Anterior cingulate cortex (tissue), 58 donors: Measurements from ENCODE around the gene HOXD12.

Experiments used
- DNase-seq, 58 donors: peaks; one replicate each; lab custom pipeline; 2025; lab: John Stamatoyannopoulos, UW

The HOXD12 gene

GRCh38 chr2:176128982-176129796 is 29.6 kb downstream of the HOXD12 start, which contains the start of gene HOXD8:
Gene HOXD8 (plus strand): TSS chr2:176129705. CDS start chr2:176130367, 662 bp downstream.
- no peak for DNase-seq

DNA sequence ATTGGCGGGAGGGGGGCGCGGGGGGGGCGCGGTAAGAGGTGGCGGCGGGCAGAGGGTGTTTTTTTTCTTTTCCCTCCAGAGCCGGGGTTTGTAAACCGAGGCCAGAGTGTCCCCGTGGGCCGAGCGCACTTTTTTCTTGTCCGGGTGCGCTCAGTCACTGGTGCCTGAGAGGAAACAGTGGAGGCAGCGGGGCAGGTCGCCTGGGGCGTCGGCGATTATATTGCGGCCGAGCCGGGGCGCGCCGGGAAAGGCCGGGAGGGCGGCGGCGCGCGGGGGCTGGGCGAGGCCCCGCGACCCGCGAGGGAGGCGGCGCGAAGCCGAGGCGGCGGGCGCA is 30.2 kb downstream of the HOXD12 start:
- DNase-seq: no peak

DNA sequence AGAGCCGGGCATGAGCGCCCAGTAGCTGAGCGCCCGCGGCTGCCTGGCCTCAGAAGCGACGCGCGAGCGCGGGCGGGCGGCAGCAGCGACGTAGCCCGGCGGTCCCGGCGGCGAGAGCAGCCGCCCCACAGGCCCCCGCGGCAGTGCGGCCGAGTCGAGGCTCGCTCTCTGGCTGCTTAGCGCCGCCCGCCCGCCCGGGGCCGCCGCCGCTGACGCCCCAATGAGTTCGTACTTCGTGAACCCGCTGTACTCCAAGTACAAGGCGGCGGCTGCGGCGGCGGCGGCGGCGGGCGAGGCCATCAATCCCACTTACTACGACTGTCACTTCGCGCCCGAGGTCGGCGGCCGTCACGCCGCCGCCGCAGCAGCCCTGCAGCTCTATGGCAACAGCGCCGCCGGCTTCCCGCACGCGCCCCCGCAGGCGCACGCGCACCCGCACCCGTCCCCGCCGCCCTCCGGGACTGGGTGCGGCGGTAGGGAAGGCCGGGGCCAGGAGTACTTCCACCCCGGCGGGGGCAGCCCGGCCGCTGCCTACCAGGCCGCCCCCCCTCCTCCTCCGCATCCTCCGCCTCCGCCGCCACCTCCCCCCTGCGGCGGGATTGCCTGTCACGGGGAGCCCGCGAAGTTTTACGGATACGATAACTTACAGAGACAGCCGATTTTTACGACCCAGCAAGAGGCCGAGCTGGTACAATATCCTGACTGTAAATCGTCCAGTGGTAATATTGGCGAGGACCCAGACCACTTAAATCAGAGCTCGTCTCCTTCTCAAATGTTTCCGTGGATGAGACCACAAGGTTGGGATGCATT is 30.8 kb downstream of the HOXD12 start:
- DNase-seq: no peak

GRCh38 chr2:176130957-176131847 is 31.6 kb downstream of the HOXD12 start:
- DNase-seq: no peak

DNA sequence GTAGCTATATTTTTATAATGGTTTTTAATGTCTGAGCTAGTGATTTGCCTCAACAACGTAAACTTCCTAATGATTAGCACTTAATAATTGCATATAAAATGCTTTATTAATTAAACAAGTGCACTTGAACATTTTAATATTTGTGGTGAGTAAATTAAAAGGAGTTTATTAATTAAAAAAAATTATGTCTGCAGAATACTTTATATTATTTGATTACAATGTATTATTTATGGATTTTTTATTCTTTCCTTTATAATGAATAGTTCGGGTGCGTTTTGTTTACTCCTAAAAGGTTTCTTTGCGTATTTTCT is 32.2 kb downstream of the HOXD12 start:
- no peak for DNase-seq

DNA sequence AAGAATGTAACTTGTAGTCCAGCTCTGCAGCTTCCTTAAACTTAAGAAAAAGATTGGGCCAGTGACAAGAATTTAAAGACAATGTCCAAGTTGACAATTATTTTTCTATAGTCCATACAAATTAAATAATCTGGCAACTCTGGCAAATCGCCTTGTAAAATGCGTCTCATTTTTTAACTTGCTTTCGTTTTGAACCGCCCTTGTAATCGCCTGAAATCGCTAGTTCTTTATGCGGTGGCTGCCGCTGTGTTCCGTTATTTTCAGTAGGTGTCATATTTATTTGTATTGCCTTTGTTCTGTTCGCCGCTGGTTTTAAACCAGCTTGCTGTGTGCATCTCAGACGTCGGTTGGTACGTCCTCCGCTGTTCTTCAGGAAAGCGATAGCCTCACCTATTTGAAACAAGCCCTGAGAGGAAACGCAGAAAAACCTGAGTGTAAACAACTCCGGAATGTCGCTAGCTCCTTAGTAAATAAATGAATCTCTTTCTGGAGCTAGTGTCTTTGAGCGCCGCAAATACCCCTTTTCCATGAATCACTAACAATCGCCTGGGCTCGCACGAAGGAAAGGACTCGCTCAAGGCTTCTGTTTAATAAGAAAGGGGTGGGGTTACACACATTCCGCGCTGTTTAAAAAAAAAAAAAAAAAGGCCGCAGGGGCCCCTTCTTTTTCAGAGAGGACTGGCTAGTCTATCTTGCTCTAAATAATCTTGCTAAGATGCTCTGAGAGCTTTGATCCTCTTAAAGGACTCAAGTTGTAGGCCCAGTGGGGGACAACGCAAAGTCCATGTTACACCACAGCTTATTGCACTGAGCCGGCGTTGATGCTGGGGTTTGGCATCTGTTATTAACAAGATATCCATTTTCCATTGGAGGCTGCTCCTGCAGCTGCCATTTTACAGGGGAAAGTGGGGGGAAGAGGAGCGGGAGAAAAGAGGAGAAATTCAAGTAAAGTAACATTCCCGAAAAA is 32.9 kb downstream of the HOXD12 start:
- DNase-seq: no peak

GRCh38 chr2:176133389-176133788 is 33.8 kb downstream of the HOXD12 start:
- DNase-seq: no peak

DNA sequence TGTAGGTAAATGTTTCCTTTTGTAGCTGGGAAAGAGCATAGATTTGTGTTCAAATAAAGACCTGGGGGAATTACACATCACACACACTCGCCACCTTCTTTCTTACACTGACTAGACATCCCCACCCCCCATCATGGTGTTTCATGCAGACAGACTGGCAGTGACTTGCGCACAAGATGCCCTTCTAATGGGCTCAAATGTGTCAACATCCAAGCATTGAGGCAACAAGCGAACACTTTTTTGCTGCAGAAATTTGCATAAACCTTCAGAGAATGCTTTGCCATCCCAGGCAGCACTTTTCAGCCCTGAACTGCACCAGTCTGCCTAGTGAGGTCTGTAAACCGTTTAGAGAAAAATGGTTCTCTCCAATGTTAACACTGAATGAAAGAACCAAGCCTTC is 34.4 kb downstream of the HOXD12 start:
- DNase-seq: no peak

DNA sequence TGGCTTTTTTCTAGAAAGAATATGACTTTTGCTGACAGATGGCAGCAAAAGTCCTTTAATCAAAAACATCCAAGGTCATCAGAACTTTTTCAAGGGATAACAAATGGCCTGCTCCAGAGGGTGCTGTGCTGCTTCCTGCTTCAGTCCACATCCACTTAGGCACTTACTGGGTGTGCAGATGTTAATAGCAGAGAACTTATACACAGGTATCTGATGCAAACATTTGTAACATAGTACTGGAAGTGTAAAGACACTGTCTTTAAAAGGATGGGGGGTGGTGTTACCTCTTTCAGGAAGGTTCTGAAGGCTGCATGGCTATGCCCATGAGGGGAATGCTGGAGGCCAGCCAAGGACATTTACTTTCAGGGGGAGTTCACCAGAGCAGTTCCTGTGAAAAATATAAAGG is 35.4 kb downstream of the HOXD12 start:
- no peak for DNase-seq

DNA sequence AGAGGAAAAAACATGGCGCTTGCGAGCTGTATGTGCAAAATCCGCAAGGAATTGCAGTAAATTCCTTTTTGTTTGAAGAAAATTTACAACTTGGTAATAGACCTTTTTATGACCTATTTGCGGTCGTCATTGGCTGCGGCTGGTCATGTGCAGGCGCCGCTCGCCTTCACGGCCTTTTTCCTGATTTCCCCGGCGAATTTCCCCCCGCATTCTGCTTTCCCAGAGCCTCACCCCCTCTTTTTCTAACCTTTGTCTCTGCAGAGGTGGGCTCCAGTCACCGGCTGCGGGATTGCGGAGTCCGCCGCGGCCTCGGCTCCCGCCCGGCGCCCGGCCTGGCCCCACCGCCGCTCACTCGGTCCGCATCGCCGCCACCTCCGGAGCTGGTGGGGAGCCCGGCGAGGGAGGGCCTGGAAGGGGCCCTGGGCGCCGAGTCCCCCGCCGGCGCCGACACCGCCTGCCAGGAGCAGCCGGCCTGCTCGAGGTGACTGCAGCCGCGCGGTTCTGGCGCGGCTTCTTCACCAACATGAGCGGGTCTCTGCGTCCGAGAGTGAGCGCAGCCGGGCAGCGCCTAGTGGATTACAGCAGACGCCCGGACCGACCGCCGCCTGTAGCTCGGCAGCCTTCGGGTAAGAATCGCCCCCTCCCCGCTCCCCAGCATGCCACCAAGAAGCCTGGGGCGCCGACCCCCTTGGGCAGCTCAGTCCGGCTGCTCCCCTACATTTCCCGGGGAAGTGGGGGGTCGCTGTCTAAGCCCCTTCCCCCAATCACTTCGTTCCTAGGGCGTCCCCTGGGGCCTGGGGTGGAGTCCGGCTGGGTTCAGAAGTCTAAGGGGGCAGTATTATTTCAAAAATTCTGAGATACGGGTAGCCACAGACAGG is 37.0 kb downstream of the HOXD12 start:
- DNase-seq: no peak

GRCh38 chr2:176137252-176137580 is 37.6 kb downstream of the HOXD12 start:
- no peak for DNase-seq

- DNase-seq: no peak
These were observed 38.3 kb downstream of the HOXD12 start for GRCh38 chr2:176137906-176138305.

GRCh38 chr2:176138526-176138922 is 38.9 kb downstream of the HOXD12 start:
- no peak for DNase-seq

DNA sequence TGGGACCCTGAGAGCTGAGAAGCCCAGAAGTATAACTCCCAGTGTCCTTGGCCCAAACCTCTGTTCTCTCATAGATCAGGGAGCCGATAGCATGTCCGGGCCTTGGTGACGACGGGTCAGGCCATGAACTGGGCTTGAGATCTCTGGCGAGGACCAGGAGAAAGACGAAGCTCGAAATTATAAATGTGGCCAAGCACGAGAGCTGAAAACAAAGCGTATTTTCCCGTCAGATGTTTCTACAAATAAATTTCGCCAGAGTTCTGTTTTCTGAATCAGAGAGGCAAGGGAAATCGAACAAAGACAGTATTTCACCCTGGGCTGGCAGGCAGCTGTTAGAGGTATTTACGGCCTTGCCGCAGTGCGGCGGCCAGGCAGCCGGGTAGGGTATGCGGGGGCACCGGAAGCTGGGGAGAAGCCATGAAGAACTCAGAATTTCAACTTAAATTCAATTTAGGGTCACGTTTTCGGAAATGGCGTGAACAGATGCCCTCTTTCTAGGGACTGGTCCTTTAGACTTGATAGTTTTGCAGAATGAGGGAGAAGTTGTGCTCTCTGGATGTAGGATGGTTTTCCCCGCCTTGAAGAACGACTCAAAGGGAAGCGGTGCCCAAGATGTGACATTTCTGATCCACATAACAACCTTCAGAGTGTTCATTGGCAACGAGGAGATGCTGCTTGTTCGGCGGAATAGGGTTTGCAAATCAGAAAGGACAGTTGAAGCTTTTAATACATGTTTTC is 39.5 kb downstream of the HOXD12 start:
- no peak for DNase-seq

GRCh38 chr2:176139661-176140512 is 40.3 kb downstream of the HOXD12 start:
- no peak for DNase-seq

- peak in 55 of 58 donors; percentile 6 to 81 (median 53) for DNase-seq
These were observed 41.1 kb downstream of the HOXD12 start for GRCh38 chr2:176140513-176141317.
